ENCODE data around the gene PTOV1.
A peak's percentile ranks its signal among the peaks of the same experiment; 100 is the strongest.

The PTOV1 gene

DNA sequence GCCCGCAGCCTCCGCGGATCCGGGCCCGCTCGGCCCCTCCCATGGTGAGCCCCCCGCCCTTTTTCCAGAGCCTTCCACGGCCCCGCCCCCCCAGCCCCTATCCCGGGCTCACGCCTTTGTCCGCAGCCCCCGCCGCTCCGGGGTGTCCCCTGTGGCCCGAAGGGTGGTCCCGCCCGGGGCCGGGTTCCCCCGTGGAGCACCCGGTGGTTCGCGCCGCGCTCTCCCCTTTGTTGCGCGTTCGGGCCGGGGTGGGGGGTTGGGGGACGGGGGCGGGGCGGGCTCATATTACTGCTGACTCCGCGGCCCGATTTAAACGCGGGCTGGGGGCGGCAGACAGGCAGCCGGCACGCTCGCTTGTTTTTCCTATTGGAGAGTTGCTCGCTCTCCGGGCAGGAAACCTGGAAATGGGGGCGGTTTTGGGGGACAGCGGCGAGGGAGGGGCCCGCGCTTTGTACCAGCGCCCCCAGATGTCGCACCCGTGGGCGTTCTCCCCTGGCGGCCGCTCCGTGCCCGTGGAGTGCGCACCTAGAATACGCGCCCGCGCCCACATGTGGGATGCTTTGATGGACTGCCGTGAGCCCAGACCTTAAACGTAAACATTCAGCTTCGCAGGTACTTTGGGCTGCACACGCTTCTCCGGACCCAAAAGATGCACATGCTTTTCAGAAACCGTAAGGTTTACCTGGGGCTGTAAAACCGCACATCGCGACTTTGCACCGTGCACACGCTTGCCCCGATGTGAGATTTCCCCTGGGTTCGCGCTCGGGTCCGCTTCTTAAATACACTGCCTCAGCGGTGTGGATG, 699 bp downstream of the PTOV1 start:
- DNase-seq (ENCODE audit: low spot score), result peak; percentile 70
- TF ChIP-seq, protein P1, sequence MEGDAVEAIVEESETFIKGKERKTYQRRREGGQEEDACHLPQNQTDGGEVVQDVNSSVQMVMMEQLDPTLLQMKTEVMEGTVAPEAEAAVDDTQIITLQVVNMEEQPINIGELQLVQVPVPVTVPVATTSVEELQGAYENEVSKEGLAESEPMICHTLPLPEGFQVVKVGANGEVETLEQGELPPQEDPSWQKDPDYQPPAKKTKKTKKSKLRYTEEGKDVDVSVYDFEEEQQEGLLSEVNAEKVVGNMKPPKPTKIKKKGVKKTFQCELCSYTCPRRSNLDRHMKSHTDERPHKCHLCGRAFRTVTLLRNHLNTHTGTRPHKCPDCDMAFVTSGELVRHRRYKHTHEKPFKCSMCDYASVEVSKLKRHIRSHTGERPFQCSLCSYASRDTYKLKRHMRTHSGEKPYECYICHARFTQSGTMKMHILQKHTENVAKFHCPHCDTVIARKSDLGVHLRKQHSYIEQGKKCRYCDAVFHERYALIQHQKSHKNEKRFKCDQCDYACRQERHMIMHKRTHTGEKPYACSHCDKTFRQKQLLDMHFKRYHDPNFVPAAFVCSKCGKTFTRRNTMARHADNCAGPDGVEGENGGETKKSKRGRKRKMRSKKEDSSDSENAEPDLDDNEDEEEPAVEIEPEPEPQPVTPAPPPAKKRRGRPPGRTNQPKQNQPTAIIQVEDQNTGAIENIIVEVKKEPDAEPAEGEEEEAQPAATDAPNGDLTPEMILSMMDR (IDR thresholded peaks at IDR 0.05; ENCODE audit: extremely low read depth, missing control alignments), result no peak

DNA sequence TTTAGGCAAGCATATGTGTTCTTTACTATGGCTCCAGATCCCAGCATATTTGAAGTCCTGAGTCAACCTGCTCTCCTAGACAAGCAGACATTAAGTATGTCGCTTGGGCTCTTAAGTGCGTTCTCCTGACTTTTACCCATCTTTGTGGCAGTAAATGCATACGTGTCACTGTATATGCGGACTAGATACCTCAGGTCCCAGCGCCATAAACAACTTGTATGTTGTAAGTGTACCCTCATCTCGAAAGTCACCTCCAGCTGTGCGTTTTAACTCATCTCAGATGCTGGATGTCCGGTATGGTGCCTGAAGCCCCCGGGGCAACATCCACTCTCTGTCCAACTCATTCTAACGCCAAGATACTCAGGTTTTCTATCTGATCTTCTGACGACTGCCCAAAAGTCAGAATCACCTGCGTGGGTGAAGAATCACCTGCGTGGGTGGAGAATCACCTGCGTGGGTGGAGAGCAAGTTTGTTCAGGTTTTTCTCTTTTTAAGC, 1.7 kb downstream of the PTOV1 start:
- TF ChIP-seq, protein P1 (IDR thresholded peaks at IDR 0.05; ENCODE audit: extremely low read depth, missing control alignments), result no peak
- no peak for DNase-seq (ENCODE audit: low spot score)

- TF ChIP-seq, protein P1 (IDR thresholded peaks at IDR 0.05; ENCODE audit: extremely low read depth, missing control alignments), result no peak
- no peak for DNase-seq (ENCODE audit: low spot score)
These were observed 3.0 kb downstream of the PTOV1 start for GRCh38 chr19:49853852-49854377.

DNA sequence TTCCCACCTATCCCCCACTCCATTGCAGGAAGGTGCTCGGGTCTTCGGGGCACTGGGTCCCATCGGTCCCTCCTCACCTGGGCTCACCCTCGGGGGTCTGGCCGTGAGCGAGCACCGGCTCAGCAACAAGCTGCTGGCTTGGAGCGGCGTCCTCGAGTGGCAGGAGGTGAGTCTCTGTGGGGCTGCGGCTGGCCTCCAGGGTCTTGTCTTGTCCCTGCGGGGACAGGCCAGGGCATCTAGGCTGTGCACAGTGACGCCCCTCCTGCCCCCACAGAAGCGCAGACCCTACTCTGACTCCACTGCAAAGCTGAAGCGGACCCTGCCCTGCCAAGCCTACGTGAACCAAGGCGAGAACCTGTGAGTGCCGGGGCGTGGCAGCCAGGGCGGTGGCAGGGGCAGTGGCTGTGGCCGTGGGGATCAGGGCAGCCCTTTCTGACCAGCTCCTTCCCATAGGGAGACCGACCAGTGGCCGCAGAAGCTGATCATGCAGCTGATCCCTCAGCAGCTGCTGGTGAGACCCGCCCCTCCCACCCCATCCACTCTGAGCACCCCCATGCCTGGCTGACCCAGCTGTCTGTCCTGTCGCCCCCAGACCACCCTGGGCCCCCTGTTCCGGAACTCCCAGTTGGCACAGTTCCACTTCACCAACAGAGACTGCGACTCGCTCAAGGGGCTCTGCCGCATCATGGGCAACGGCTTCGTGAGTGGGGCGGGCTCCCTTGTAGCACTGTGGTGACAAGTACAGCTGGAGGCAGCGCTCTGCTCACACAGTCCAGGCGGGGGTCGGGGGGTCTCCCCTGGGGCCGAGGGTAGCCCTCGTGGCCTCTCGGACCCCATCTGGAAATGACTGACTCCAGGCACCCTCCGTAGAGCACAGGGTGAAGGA, 3.7 kb downstream of the PTOV1 start:
- no peak for DNase-seq (ENCODE audit: low spot score)

GRCh38 chr19:49855277-49855675, 4.3 kb downstream of the PTOV1 start:
- no peak for DNase-seq (ENCODE audit: low spot score)
- TF ChIP-seq, protein P1 (IDR thresholded peaks at IDR 0.05; ENCODE audit: extremely low read depth, missing control alignments), result no peak

More for the DNA sequence above, 3.7 kb downstream of the PTOV1 start:
- TF ChIP-seq, protein P1 (IDR thresholded peaks at IDR 0.05; ENCODE audit: extremely low read depth, missing control alignments), result no peak

- TF ChIP-seq, protein P1 (IDR thresholded peaks at IDR 0.05; ENCODE audit: extremely low read depth, missing control alignments), result no peak
- DNase-seq (ENCODE audit: low spot score), result no peak
These were observed 5.0 kb downstream of the PTOV1 start for GRCh38 chr19:49855676-49856573.

Data from GM20000 (cell line).